SK-N-SH (cell line): ENCODE measurements around the gene LYRM2. TPM values are rescaled to one million over a fixed set of nuclear protein-coding genes. Genes with fewer than 3 reads are reported as not detected.

Experiments
- CTCF ChIA-PET: fragments of 300-600, 350-600 bp; formaldehyde crosslinking; extraction: SDS; loops from one replicate; lab custom pipeline; 2021; lab: Yijun Ruan, JAX
- POLR2A ChIA-PET: fragments of 350-600 bp; sonication (Branson Sonifier 250); formaldehyde crosslinking; extraction: SDS; loops from one replicate; lab custom pipeline; 2020; ENCODE audit warnings: antibody characterized with exemption, inconsistent platforms; lab: Yijun Ruan, JAX
- DNase-seq: peaks from one replicate; pipeline ENCODE4 v3.0.0; 2012
- H2AFZ ChIP-seq: fragments of 200-600 bp; sonication (generic); 2 replicates; pipeline ENCODE4 v1.8.1; 2016; ENCODE audit warnings: antibody characterized with exemption, mild to moderate bottlenecking, low read depth
- H3F3A ChIP-seq: fragments of 200-600 bp; sonication (generic); replicated peaks from 2 replicates; pipeline ENCODE3; 2016; ENCODE audit warnings: antibody characterized with exemption, mild to moderate bottlenecking; ENCODE audit not compliant: insufficient read depth
- H3K27ac ChIP-seq, 2 experiments: fragments of 200-500 bp in 1 of 2; fragments of 200-600 bp in 1 of 2; sonication (Bioruptor generic) in 1 of 2; sonication (generic), shearing (Covaris generic) in 1 of 2; 2 replicates each; pipeline versions ENCODE4 v1.5.1 to v1.6.1; 2014 to 2016; ENCODE audit warnings: low read depth in 2 of 2, inconsistent platforms in 1 of 2, low read length in 1 of 2, mild to moderate bottlenecking in 1 of 2, mixed read lengths in 1 of 2
- H3K27me3 ChIP-seq: fragments of 200-600 bp; sonication (generic), shearing (Covaris generic); 2 replicates; pipeline ENCODE4 v1.6.1; 2016; ENCODE audit warnings: mixed run types; ENCODE audit not compliant: insufficient read depth
- H3K36me3 ChIP-seq, 2 experiments: fragments of 200-500 bp in 1 of 2; fragments of 200-600 bp in 1 of 2; sonication (Bioruptor generic) in 1 of 2; sonication (generic) in 1 of 2; replicated peaks in 1 of 2; 2 replicates each; pipeline versions ENCODE3 to v1.5.1; 2014 to 2016; ENCODE audit warnings: low read length in 1 of 2, mild to moderate bottlenecking in 1 of 2; ENCODE audit not compliant: insufficient read depth in 2 of 2, control insufficient read depth in 1 of 2
- H3K4me1 ChIP-seq, 2 experiments: fragments of 200-500 bp in 1 of 2; fragments of 200-600 bp in 1 of 2; sonication (Bioruptor generic) in 1 of 2; sonication (generic), shearing (Covaris generic) in 1 of 2; 2 replicates each; pipeline versions ENCODE4 v1.5.1 to v1.6.1; 2014 to 2016; ENCODE audit warnings: low read depth in 1 of 2, low read length in 1 of 2, mixed run types in 1 of 2; ENCODE audit not compliant: insufficient read depth in 2 of 2, control insufficient read depth in 1 of 2
- H3K4me2 ChIP-seq: fragments of 200-600 bp; sonication (generic), shearing (Covaris generic); 2 replicates; pipeline ENCODE4 v1.6.1; 2017; ENCODE audit warnings: mixed run types
- H3K4me3 ChIP-seq, 2 experiments: fragments of 200-500 bp in 1 of 2; fragments of 200-600 bp in 1 of 2; sonication (Bioruptor generic) in 1 of 2; sonication (generic), shearing (Covaris generic) in 1 of 2; 2 replicates each; pipeline versions ENCODE4 v1.5.1 to v1.8.1; 2014 to 2016; ENCODE audit warnings: low read depth in 2 of 2, inconsistent platforms in 1 of 2, low read length in 1 of 2, mild to moderate bottlenecking in 1 of 2, mixed read lengths in 1 of 2, moderate library complexity in 1 of 2
- H3K79me2 ChIP-seq: fragments of 200-600 bp; sonication (generic); 2 replicates; pipeline ENCODE4 v1.8.1; 2017; ENCODE audit warnings: mild to moderate bottlenecking; ENCODE audit not compliant: insufficient read depth
- H3K9ac ChIP-seq: fragments of 200-600 bp; sonication (generic); 2 replicates; pipeline ENCODE4 v1.6.1; 2017; ENCODE audit warnings: mixed run types
- H3K9me2 ChIP-seq: fragments of 200-600 bp; sonication (generic); 2 replicates; pipeline ENCODE4 v1.6.1; 2017; ENCODE audit warnings: mixed run types
- H3K9me3 ChIP-seq: fragments of 200-600 bp; sonication (generic); 2 replicates; pipeline ENCODE4 v1.6.1; 2017; ENCODE audit warnings: mixed run types, mild to moderate bottlenecking, moderate library complexity
- H4K20me1 ChIP-seq: fragments of 200-600 bp; sonication (generic); 2 replicates; pipeline ENCODE4 v1.6.1; 2017; ENCODE audit warnings: mild to moderate bottlenecking, mixed run types; ENCODE audit not compliant: insufficient read depth
- FOSL2 ChIP-seq: IDR thresholded peaks from 2 replicates; pipeline ENCODE4 v1.4.0; 2012; ENCODE audit warnings: low read depth, mild to moderate bottlenecking, moderate library complexity, borderline replicate concordance
- FOXJ3 ChIP-seq: sonication (generic); formaldehyde crosslinking; IDR thresholded peaks from 2 replicates; pipeline ENCODE4 v1.5.1; 2020; ENCODE audit warnings: mild to moderate bottlenecking, missing genetic modification reagents
- GATA2 ChIP-seq: sonication (generic); formaldehyde crosslinking; IDR thresholded peaks from 2 replicates; pipeline ENCODE4 v1.5.0; 2020; ENCODE audit warnings: mild to moderate bottlenecking, missing genetic modification reagents
- MXI1 ChIP-seq: IDR thresholded peaks from 2 replicates; pipeline ENCODE4 v1.6.1; 2012; ENCODE audit warnings: mild to moderate bottlenecking, low read depth, low read length, improper control_type of control experiment
- SMC3 ChIP-seq: IDR thresholded peaks from 2 replicates; pipeline ENCODE4 v1.6.1; 2012; ENCODE audit warnings: low read depth, low read length, improper control_type of control experiment
- TCF12 ChIP-seq: IDR thresholded peaks from 2 replicates; pipeline ENCODE4 v1.4.0; 2012
- WGBS: methylation state at CpG from one replicate; pipeline ENCODE4 v1.1.6; 2017; ENCODE audit warnings: low lambda C conversion rate; 5-methylcytosine and 5-hydroxymethylcytosine counted together
- polyA plus RNA-seq, 3 experiments: library from polyadenylated mRNA; depleted of rRNA; stranded (reverse); fragments of >200 nt; gene quantifications; 2 replicates each; pipeline ENCODE4 v1.2.3, GENCODE V29; 2012
- TF ChIP-seq, protein P1 (sequence below): IDR thresholded peaks from 2 replicates; pipeline ENCODE4 v1.4.0; 2012; ENCODE audit warnings: low read depth
- TF ChIP-seq, protein P2 (sequence below): IDR thresholded peaks from 2 replicates; pipeline ENCODE4 v1.6.1; 2012; ENCODE audit warnings: mild to moderate bottlenecking, low read depth, low read length, moderate library complexity
- TF ChIP-seq, protein P3 (sequence below): IDR thresholded peaks from 2 replicates; pipeline ENCODE4 v1.4.0; 2012; ENCODE audit warnings: low read depth, borderline replicate concordance
- TF ChIP-seq, protein P4 (sequence below): IDR thresholded peaks from 2 replicates; pipeline ENCODE4 v1.4.0; 2012; ENCODE audit warnings: low read depth, borderline replicate concordance

The LYRM2 gene
- polyA plus RNA-seq, 1 of the 3 experiments (the other 2 are of a cell fraction): 14.5 TPM

DNA sequence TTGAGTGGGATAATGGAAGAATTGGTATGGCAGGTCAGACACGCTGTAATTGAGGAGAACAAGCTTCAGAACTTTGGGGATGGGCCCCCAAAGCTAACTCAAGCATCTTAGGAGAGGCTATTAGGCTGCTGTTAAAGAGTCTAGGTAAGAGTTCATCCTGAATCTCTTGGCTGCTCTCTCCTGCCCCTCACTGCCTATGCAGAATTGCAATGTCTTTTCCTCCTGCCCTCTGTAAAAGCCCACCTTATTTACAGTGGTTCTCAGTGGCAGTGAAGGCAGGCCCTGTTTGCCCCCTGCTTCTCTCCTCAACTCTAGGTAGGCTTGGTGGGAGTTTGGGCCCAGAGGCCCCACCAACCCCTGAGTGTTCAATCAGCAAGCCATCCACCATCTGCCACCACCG, 55.0 kb downstream of the LYRM2 start:
- no peak for DNase-seq
- no peaks in the 10 kb centered on the region for H4K20me1 ChIP-seq
- H3K9ac ChIP-seq: no peak overlapping the region
- H3K79me2 ChIP-seq: no peaks in the 10 kb centered on the region
- H3K9me3 ChIP-seq: no peaks in the 10 kb centered on the region
- no peak overlapping the region for H3K4me2 ChIP-seq
- H3K4me1 ChIP-seq: no peaks in the 10 kb centered on the region
- no peak overlapping the region for H3K27ac ChIP-seq
- H3K4me3 ChIP-seq: no peak overlapping the region
- 65% methylated on average over 2 of the region's 2 CpGs for WGBS
- CTCF ChIA-PET: interaction anchor here (1.2 kb wide), 1 partner anchor 211 kb away, joined by 5 read pairs; no protein-coding TSS in a partner anchor
- H3K27me3 ChIP-seq: no peaks in the 10 kb centered on the region
- no peaks in the 10 kb centered on the region for H3F3A ChIP-seq
- no peaks in the 10 kb centered on the region for H3K9me2 ChIP-seq
- H2AFZ ChIP-seq: no peak overlapping the region
- H3K36me3 ChIP-seq: no peaks in the 10 kb centered on the region
- POLR2A ChIA-PET: no interaction called here
- TF ChIP-seq FOXJ3 (CRISPR knock-in tag) (no peak), MXI1 (no peak), TCF12 (no peak), GATA2 (CRISPR knock-in tag) (no peak), FOSL2 (no peak), SMC3 (no peak)
- TF ChIP-seq, protein P1, sequence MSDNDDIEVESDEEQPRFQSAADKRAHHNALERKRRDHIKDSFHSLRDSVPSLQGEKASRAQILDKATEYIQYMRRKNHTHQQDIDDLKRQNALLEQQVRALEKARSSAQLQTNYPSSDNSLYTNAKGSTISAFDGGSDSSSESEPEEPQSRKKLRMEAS: no peak
- TF ChIP-seq, protein P2, sequence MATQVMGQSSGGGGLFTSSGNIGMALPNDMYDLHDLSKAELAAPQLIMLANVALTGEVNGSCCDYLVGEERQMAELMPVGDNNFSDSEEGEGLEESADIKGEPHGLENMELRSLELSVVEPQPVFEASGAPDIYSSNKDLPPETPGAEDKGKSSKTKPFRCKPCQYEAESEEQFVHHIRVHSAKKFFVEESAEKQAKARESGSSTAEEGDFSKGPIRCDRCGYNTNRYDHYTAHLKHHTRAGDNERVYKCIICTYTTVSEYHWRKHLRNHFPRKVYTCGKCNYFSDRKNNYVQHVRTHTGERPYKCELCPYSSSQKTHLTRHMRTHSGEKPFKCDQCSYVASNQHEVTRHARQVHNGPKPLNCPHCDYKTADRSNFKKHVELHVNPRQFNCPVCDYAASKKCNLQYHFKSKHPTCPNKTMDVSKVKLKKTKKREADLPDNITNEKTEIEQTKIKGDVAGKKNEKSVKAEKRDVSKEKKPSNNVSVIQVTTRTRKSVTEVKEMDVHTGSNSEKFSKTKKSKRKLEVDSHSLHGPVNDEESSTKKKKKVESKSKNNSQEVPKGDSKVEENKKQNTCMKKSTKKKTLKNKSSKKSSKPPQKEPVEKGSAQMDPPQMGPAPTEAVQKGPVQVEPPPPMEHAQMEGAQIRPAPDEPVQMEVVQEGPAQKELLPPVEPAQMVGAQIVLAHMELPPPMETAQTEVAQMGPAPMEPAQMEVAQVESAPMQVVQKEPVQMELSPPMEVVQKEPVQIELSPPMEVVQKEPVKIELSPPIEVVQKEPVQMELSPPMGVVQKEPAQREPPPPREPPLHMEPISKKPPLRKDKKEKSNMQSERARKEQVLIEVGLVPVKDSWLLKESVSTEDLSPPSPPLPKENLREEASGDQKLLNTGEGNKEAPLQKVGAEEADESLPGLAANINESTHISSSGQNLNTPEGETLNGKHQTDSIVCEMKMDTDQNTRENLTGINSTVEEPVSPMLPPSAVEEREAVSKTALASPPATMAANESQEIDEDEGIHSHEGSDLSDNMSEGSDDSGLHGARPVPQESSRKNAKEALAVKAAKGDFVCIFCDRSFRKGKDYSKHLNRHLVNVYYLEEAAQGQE: no peak
- TF ChIP-seq, protein P3, sequence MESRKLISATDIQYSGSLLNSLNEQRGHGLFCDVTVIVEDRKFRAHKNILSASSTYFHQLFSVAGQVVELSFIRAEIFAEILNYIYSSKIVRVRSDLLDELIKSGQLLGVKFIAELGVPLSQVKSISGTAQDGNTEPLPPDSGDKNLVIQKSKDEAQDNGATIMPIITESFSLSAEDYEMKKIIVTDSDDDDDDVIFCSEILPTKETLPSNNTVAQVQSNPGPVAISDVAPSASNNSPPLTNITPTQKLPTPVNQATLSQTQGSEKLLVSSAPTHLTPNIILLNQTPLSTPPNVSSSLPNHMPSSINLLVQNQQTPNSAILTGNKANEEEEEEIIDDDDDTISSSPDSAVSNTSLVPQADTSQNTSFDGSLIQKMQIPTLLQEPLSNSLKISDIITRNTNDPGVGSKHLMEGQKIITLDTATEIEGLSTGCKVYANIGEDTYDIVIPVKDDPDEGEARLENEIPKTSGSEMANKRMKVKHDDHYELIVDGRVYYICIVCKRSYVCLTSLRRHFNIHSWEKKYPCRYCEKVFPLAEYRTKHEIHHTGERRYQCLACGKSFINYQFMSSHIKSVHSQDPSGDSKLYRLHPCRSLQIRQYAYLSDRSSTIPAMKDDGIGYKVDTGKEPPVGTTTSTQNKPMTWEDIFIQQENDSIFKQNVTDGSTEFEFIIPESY: no peak
- TF ChIP-seq, protein P4, sequence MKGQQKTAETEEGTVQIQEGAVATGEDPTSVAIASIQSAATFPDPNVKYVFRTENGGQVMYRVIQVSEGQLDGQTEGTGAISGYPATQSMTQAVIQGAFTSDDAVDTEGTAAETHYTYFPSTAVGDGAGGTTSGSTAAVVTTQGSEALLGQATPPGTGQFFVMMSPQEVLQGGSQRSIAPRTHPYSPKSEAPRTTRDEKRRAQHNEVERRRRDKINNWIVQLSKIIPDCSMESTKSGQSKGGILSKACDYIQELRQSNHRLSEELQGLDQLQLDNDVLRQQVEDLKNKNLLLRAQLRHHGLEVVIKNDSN: no peak
